ENCODE results near the gene NUDT4B.
"Not testable (repeated sequence)": the region's sequence is repeated elsewhere in the genome, so short reads cannot be mapped to it uniquely, and the experiment has no call there.

Gene NUDT4B

GRCh38 chr1:148748563-148749334 is at the start of gene NUDT4B:
NUDT4B (plus strand) TSS chr1:148748774; CDS start chr1:148748953, 179 bp downstream.
- DNase-seq, result not testable (repeated sequence)

DNA sequence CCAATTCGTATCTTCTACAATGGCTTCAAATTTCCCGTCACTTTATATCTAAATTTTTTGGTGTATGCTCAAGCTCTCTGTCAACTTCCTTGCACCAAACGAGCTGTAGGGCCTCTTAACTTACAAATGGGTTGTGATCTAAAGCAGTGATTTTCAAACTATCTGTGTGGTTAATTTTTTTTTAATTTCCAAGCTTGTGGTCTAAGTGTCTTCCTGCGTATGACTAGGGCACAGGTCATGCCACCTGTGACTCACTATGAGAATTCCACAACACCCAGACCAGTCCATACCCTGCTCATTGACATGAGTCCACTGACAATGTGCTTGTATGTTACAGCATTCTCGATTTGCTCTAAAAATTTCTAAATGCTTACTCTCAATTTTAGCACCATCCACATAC is 49.2 kb upstream of the NUDT4B start:
- DNase-seq, result not testable (repeated sequence)

GRCh38 chr1:148702242-148702641 is 46.3 kb upstream of the NUDT4B start:
- DNase-seq, result not testable (repeated sequence)

DNA sequence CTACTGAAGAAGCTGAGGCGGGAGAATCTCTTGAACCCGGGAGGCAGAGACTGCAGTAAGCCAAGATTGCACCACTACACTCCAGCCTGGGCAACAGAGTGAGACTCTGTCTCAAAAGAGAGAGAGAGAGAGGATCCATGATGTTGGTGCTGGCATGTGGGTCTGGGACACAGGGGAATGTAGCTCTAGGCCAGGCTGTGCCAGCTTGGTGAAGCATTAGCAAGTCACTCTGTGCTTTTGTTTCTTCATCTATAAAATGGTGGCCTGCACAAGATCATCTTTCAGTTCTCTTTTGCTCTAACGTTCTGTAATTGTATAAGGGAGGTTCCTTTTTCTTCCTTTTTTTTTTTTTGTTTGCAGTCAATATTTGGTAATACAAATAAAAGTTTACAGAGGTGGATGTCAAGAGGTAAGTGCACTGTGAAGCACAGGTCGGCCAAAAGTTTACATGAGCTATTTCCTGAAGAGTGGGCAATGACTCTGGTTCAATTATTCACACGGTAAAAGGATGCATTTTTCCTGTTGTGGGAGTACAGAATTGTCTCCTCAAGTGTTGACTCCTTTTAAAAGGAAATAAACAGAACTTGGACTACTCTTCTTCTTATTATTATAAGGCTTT is 44.5 kb upstream of the NUDT4B start:
- DNase-seq, result not testable (repeated sequence)

DNA sequence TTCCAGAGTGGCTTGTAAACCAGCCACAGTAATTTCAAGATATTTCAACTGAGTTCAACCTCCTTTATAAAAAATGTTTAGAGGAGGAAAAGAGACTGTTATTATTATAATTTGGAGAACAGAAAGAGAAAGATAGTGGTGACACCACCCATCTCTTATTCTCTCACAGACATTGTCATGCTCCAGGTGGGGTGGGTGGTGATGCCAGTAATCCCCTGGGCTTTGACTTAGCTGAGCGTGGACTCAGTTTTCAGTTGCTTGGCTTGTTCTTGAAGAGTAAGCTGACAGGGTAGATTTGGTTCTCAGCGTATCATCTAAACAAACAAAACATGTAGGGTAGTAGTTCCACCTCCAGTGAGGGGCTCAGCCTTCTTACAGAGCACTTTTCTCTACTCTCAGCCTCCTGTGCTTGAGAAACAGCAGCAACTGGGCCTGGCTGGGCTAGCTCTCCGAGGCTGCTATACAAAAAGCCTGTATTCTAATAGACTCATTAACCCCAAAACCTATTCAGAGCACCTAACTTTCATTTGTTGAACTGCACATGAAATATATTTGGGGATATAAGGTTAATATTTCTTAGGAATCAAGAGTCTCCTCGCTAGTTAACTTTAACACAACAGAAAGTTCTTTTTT is 43.1 kb upstream of the NUDT4B start:
- DNase-seq, result not testable (repeated sequence)

- DNase-seq, result not testable (repeated sequence)
Observed at GRCh38 chr1:148708779-148709333, 39.7 kb upstream of the NUDT4B start.

DNA sequence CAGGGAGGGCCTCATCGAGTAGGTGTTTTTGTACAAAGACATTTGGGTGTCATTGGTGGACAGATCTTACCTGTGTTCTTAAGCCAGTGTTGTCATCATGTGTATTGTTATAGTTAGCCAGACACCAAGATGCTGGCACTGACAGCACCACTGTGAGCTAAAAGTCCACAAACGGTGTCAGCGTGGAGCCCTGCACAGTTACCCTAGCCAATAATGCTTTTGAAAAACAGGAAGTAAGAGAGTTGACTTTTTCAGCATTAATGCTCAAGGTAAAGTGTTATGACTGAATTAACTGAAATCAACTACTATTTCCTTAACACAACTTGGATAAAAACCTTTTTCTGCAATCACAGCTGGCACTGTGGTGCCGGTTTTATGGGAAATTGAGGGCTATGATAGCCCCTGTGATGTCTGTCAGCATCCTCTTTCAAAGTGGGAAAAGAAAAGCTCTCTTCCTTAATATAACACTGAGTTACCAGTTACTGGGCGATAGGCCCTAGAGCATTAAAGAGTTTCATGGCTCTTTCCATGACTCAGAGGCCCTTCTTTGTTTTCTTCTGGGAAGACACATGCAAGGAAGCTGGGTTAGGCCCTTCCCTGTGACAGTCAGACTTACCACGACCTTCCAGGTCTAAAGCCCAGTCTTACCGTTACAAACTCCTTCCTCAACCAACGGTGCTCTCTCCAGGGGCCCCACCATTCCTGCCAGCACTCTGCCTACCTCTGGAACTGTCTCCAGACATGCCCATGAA is 37.6 kb upstream of the NUDT4B start:
- DNase-seq, result not testable (repeated sequence)

DNA sequence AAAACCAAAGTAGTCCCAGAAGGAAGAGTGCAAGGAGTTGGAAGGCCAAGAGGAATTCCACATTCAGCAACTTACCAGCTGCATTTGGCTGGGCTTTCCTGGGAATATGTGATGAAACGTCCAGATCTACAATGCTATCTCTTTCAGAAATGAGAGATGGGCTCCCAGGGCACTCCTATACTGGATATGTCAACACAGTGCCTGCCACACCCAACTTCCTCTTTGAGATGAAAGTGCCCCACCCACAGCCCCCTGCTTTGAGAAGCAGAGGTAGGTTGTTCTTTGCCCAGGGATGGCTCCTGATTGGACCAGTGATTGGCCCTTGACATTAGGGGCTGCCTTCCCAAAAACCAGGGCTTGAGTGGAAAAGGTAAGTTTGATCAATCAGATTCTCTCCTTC is 36.2 kb upstream of the NUDT4B start:
- not testable (repeated sequence) for DNase-seq

DNA sequence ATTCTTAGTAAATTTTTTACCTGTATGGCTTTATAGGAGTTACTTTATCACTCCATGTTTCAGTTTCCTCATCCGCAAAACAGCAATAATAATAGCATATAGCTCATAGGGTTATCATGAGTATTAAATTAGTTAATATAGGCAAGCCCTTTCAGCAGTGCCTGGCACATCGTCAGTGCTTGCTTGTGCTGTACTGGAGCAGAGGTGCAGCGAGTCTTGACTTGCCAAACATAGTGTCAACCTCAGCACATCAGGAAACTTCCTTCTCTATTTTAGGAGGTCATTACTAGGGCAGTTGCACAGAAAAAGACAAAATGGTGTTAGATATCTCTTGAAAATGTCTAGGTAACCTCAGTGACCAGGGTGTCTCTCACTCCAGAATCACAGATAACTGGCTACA is 33.1 kb upstream of the NUDT4B start:
- DNase-seq, result not testable (repeated sequence)

GRCh38 chr1:148716966-148717520 is 31.5 kb upstream of the NUDT4B start:
- DNase-seq, result not testable (repeated sequence)

GRCh38 chr1:148720918-148721317 is 27.7 kb upstream of the NUDT4B start:
- DNase-seq, result not testable (repeated sequence)

DNA sequence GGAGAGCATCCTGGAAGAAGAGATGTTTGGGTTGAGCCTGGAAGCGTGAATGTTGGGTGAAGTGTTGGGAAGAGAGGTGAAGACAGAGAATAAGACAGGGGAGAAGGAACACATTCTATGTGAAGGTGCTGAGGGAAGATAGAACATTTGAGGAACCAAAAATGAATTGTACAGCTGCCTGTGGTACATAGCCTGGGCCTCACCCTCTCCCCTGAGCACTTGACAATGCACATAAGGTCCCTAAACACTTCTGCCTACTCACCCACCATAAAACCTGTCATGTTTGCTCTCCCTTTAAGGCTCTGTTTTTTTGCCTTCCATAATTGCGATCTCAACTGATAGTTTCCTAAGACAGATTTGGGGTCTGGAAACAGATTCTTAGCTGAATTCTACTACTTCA is 25.8 kb upstream of the NUDT4B start:
- DNase-seq, result not testable (repeated sequence)

GRCh38 chr1:148723515-148723914 is 25.1 kb upstream of the NUDT4B start:
- DNase-seq, result not testable (repeated sequence)

DNA sequence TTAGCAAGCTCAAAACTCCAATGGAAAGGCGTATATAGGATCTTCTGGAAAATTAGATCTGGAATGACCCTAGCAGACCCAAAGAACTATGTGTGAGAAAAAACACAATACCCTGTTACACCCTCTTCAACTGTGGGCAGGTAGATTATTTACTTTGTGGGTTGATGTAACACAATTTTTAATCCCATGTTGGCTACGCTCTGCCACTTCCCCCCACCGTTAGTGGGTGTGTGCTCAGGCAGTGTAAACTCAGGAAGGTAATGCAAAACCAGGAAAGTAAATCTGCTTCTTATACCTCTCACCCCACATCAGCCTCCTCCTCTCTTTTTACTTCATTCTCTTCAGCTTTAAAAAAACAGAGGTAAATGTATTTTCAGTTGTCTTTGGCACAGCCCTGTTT is 23.7 kb upstream of the NUDT4B start:
- not testable (repeated sequence) for DNase-seq

- DNase-seq, result not testable (repeated sequence)
Observed at GRCh38 chr1:148727862-148728261, 20.7 kb upstream of the NUDT4B start.

- DNase-seq, result not testable (repeated sequence)
Observed at GRCh38 chr1:148729128-148729527, 19.4 kb upstream of the NUDT4B start.

DNA sequence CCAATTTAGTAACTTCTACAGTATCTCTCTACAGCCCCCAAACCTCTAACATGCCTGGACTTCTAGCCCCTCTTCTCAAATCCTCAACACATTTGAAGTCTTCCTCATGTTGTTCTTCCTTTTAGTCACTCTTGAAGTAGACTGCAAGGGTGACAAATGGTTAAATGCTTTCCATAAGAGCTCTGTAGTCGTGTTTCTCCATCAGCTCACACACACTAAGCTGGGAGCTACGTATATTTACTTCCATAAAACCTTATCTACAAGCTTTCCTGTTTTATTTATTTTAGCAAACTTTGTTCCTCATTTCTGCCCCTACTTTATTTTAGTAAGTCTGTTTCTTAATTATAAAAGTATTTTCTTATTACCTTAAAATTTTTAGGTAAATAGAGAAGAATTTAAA is 19.0 kb upstream of the NUDT4B start:
- DNase-seq, result not testable (repeated sequence)

DNA sequence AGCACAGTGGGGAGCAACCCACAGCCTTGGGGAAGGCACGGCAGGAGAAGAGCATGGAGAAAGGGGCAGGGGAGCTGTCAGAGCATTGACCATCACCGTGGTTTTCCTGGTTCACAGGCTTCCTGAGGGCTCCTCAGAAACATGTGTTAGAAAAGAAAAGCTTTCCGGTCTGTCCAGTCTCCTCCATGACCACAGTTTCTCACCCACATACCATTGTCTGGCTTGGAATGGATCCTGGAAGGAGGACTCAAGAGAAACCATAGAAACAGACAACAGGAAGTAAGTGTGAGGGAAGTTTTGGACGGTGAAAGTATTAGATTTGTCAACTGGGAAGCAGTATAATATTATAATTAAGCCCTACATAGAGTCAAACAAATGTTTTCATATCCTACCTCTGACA is 16.3 kb upstream of the NUDT4B start:
- not testable (repeated sequence) for DNase-seq

DNA sequence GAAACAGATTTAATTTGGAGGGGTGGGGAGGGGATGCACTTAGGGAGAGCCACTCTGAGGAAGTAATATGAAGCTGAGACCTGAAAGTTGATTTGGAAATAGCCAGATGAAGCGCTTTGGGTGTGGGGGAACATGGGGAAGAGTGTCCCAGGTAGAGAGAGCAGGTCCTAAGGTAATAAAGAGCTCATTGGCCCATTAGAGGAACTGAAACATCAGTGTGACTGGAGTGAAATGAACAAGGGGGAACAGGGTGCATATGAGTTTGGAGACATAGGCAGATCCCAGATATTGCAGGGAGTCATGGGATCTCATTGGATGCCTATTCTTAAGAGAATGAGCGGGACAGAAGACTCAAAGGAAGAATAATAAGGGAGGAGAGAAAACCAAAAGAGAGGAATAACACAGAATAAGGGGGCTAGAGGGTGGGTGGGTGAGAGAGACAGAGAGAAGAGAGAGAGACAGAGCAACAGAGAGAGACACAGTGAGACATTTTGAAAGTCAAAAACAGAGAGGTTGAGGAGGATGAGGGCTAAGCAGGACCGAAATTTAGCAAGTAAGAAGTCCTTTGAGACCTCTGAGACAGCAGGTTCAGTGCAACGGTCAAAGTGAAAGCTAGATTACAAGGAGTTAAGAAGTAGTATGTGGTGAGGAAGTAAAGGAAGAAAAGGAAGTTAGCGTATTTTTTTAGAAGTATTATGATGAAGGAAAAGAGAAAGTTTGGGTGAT is 14.8 kb upstream of the NUDT4B start:
- DNase-seq, result not testable (repeated sequence)

DNA sequence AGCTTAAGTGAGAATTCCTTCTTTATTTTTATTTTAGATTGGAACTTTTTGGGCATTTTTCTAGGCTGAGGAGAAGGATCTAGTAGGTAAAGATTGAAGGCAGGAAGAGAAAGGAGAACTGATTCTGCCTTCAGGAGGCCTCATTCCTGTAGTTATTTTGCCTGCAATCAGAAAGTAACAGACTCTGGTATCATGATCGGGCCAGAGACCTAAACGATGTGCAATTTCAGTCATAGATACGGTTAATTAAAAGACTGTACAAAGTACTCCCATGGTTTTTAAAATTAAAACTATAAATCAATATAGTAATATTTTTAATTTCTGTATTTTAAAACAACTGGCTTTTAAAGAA is 14.3 kb upstream of the NUDT4B start:
- not testable (repeated sequence) for DNase-seq

DNA sequence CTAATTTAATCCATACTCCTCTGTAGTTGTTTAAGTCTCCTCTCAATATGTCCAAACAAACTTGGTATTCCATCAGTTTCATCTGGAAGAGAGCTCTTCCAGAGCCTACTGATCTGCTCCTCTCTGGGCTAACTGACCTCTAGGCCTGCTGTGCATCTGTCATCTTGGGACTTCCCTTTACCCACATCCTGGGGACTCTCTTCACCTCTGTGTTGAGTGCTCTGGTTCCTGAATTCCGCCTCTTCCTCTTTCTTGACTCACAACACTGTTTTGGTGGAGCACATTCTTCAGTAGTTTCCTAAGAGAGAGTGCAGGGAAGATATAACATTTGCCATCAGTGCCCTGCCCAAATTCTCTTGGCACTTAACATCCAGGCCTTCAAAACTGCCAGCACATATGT is 13.0 kb upstream of the NUDT4B start:
- not testable (repeated sequence) for DNase-seq

- not testable (repeated sequence) for DNase-seq
Observed at GRCh38 chr1:148738667-148739066, 9.9 kb upstream of the NUDT4B start.
